K562 (cell line): Measurements from ENCODE around the gene SARS1. TPM values are rescaled to one million over a fixed set of nuclear protein-coding genes. Genes with fewer than 3 reads are reported as not detected.
A peak's percentile ranks its signal among the peaks of the same experiment; 100 is the strongest.

Source experiments
- CBX8 ChIP-seq: fragments of 200-600 bp; sonication (generic); IDR thresholded peaks from 2 replicates; pipeline ENCODE4 v1.6.1; 2012; ENCODE audit warnings: borderline replicate concordance, mixed run types, low read depth, mild to moderate bottlenecking, moderate library complexity, mixed read lengths, low read length, control low read depth, inconsistent platforms; ENCODE audit not compliant: poor library complexity, severe bottlenecking; ENCODE audit errors: extremely low read depth
- CREB3L1 ChIP-seq: fragments of 450-650 bp; IDR thresholded peaks from 2 replicates; pipeline ENCODE4 v1.6.1; 2014; ENCODE audit warnings: low read depth, mild to moderate bottlenecking, moderate library complexity, borderline replicate concordance
- ELF4 ChIP-seq: fragments of 450-650 bp; formaldehyde crosslinking; IDR thresholded peaks from 2 replicates; pipeline ENCODE4 v1.4.0; 2022; ENCODE audit warnings: missing genetic modification characterization
- KLF6 ChIP-seq: fragments of 250-450 bp; sonication (Bioruptor Pico); IDR thresholded peaks from 2 replicates; pipeline ENCODE4 v1.4.0; 2020; ENCODE audit warnings: mild to moderate bottlenecking, moderate library complexity, borderline replicate concordance
- MEIS2 ChIP-seq: fragments of 450-650 bp; IDR thresholded peaks from 2 replicates; pipeline ENCODE4 v1.6.1; 2014; ENCODE audit warnings: mild to moderate bottlenecking; ENCODE audit not compliant: partially characterized antibody
- MGA ChIP-seq: fragments of 450-650 bp; IDR thresholded peaks from 2 replicates; pipeline ENCODE4 v1.6.1; 2016; ENCODE audit warnings: mild to moderate bottlenecking, moderate library complexity
- MTA1 ChIP-seq: fragments of 450-650 bp; IDR thresholded peaks from 2 replicates; pipeline ENCODE4 v1.6.1; 2017; ENCODE audit warnings: borderline replicate concordance
- TARDBP ChIP-seq: fragments of 450-650 bp; IDR thresholded peaks from 2 replicates; pipeline ENCODE4 v1.6.1; 2016
- USF1 ChIP-seq: sonication (generic); formaldehyde crosslinking; IDR thresholded peaks from 2 replicates; pipeline ENCODE4 v1.9.0; 2022; ENCODE audit warnings: mild to moderate bottlenecking, missing genetic modification reagents
- ZKSCAN1 ChIP-seq: fragments of 150-350 bp; IDR thresholded peaks from 2 replicates; pipeline ENCODE4 v1.6.1; 2016; ENCODE audit warnings: low read depth, low read length
- ZNF282 ChIP-seq: sonication (generic); formaldehyde crosslinking; IDR thresholded peaks from 2 replicates; pipeline ENCODE4 v1.8.1; 2023; ENCODE audit warnings: missing genetic modification reagents
- ZNF586 ChIP-seq: fragments of 450-650 bp; formaldehyde crosslinking; conservative IDR thresholded peaks from 2 replicates; pipeline ENCODE4 v1.4.0; 2020; ENCODE audit warnings: mild to moderate bottlenecking, moderate library complexity
- ZNF668 ChIP-seq: fragments of 250-450 bp; sonication (Bioruptor Pico); IDR thresholded peaks from 2 replicates; pipeline ENCODE4 v1.8.0; 2022; ENCODE audit warnings: mild to moderate bottlenecking, inconsistent platforms
- polyA plus RNA-seq, 8 experiments: library from polyadenylated mRNA; depleted of rRNA in 4 of 8; stranded (reverse) in 5 of 8; unstranded in 3 of 8; fragments of >200 nt; fragmentation: Nextera tagmentation in 2 of 8; fragmentation: Illumina TruSeq in 1 of 8; extraction: Ambion mirVana in 2 of 8; extraction: Trizol in 1 of 8; gene quantifications; 2 replicates each; pipeline versions ENCODE4 v1.2.1 to v1.2.3, GENCODE V29; 2011 to 2014; ENCODE audit warnings: inconsistent platforms in 1 of 8, missing spikeins in 1 of 8
- total RNA-seq, 7 experiments: library from RNA; depleted of rRNA in 6 of 7; stranded (reverse); fragments of >200 nt in 6 of 7; fragmentation: Illumina TruSeq in 2 of 7; extraction: Trizol in 2 of 7; gene quantifications; 2 replicates each; pipeline versions ENCODE4 v1.2.1 to v1.2.3, GENCODE V29; 2011 to 2021; ENCODE audit warnings: low replicate concordance in 1 of 7

The SARS1 gene
- total and polyA plus RNA-seq, 9 of the 15 experiments (the other 6 are each of a cell fraction or from before 2014, with no cell fraction given), result 221 to 623 (median 254) TPM

- TF ChIP-seq MGA (0 out of 2 replicates have a peak, but pooled peaks have one; percentile 20), CREB3L1 (0 out of 2 replicates have a peak, but pooled peaks have one; percentile 40), ZNF586 (CRISPR knock-in tag) (peak; percentile 98), TARDBP (0 out of 2 replicates have a peak, but pooled peaks have one; percentile 8), MEIS2 (peak; percentile 97), CBX8 (no peak), MTA1 (peak; percentile 68; the same call in 1 of the 2 replicates), ZKSCAN1 (no peak), ZNF668 (no peak), USF1 (CRISPR knock-in tag) (no peak), KLF6 (peak; percentile 79; the same call in 1 of the 2 replicates), ELF4 (CRISPR knock-in tag) (0 out of 2 replicates have a peak, but pooled peaks have one; percentile 75), ZNF282 (CRISPR knock-in tag) (no peak)
These were observed 1.2 kb downstream of the SARS1 start (continued) for GRCh38 chr1:109214695-109215623.
